Measurements from ENCODE around the gene ZNF521. TPM values are rescaled to one million over a fixed set of nuclear protein-coding genes. Genes with fewer than 3 reads are reported as not detected.

Gene ZNF521
- polyA plus RNA-seq, 3 donors, result 0.07 to 0.20 TPM; not detected in 1

- H3K27me3 Mint-ChIP-seq (ENCODE audit: low read depth in 3 of 3), result peaks cover 0 to 2% (median 0%) of the 10 kb centered on the region in 3 donors
Observed at GRCh38 chr18:25175558-25176517, 176.1 kb downstream of the ZNF521 start.

GRCh38 chr18:25174324-25174723 lies 177.6 kb downstream of the ZNF521 start:
- DNase-seq, result no peak
- H3K27me3 Mint-ChIP-seq (ENCODE audit: low read depth in 3 of 3), result peaks cover 0 to 2% (median 0%) of the 10 kb centered on the region in 3 donors
- H3K4me3 Mint-ChIP-seq, result no peak overlapping the region
- no peaks in the 10 kb centered on the region for H3K9me3 ChIP-seq (replicated peaks in 1 of 2; ENCODE audit: control insufficient read depth in 1 of 2, insufficient read depth in 1 of 2, low read length in 2 of 2)
- no peak overlapping the region for H3K9ac ChIP-seq (ENCODE audit: insufficient read depth, low read length, poor library complexity, severe bottlenecking)
- intact Hi-C loops (cut with micrococcal nuclease), result no loop called here
- no peaks in the 10 kb centered on the region for H3K36me3 ChIP-seq (replicated peaks in 1 of 2; ENCODE audit: control insufficient read depth in 1 of 2, insufficient read depth in 2 of 2, low read length in 2 of 2)
- H3K4me1 ChIP-seq (ENCODE audit: control insufficient read depth in 1 of 2, insufficient read depth in 2 of 2, low read length in 2 of 2), result no peaks in the 10 kb centered on the region
- H3K79me2 ChIP-seq (ENCODE audit: insufficient read depth, low read length), result no peaks in the 10 kb centered on the region
- H3K27ac ChIP-seq (ENCODE audit: low read depth in 1 of 2, low read length in 2 of 2), result no peak overlapping the region
- no peak overlapping the region for H3K4me2 ChIP-seq (replicated peaks; ENCODE audit: extremely low read depth, low read length, poor library complexity, severe bottlenecking)
- 100% methylated on average over 4 of the region's 7 CpGs for WGBS (ENCODE audit: insufficient coverage)
- H3K4me3 ChIP-seq (replicated peaks in 1 of 3; ENCODE audit: low read depth in 2 of 3, low read length in 3 of 3), result no peak overlapping the region
- no peaks in the 10 kb centered on the region for H3K27me3 ChIP-seq (ENCODE audit: control insufficient read depth in 2 of 2, insufficient read depth in 2 of 2, low read length in 2 of 2)
- H3K9me3 Mint-ChIP-seq, result peaks cover 0 to 2% (median 0%) of the 10 kb centered on the region in 7 donors
- H3K4me1 Mint-ChIP-seq, result no peaks in the 10 kb centered on the region
- TF ChIP-seq CTCF (IDR thresholded peaks at IDR 0.05), result no peak
- H4K20me1 ChIP-seq (ENCODE audit: insufficient read depth, low read length), result no peaks in the 10 kb centered on the region
- no peak overlapping the region for H3K27ac Mint-ChIP-seq
- no peaks in the 10 kb centered on the region for H3K36me3 Mint-ChIP-seq
- no peak overlapping the region for H2AFZ ChIP-seq (ENCODE audit: insufficient read depth, low read depth, low read length, poor library complexity, severe bottlenecking)

More at GRCh38 chr18:25175558-25176517, 176.1 kb downstream of the ZNF521 start:
- H4K20me1 ChIP-seq (ENCODE audit: insufficient read depth, low read length), result no peaks in the 10 kb centered on the region
- Mint-ChIP-seq H3K27ac (no peak overlapping the region), H3K36me3 (no peaks in the 10 kb centered on the region), H3K4me3 (no peak overlapping the region), H3K4me1 (no peaks in the 10 kb centered on the region), H3K9me3 (peaks cover 0 to 2% (median 0%) of the 10 kb centered on the region in 7 donors)
- H2AFZ ChIP-seq (ENCODE audit: insufficient read depth, low read depth, low read length, poor library complexity, severe bottlenecking), result no peak overlapping the region
- H3K4me1 ChIP-seq (ENCODE audit: control insufficient read depth in 1 of 2, insufficient read depth in 2 of 2, low read length in 2 of 2), result no peaks in the 10 kb centered on the region
- H3K9me3 ChIP-seq (replicated peaks in 1 of 2; ENCODE audit: control insufficient read depth in 1 of 2, insufficient read depth in 1 of 2, low read length in 2 of 2), result no peaks in the 10 kb centered on the region
- H3K27me3 ChIP-seq (ENCODE audit: control insufficient read depth in 2 of 2, insufficient read depth in 2 of 2, low read length in 2 of 2), result no peaks in the 10 kb centered on the region
- H3K36me3 ChIP-seq (replicated peaks in 1 of 2; ENCODE audit: control insufficient read depth in 1 of 2, insufficient read depth in 2 of 2, low read length in 2 of 2), result no peaks in the 10 kb centered on the region
- intact Hi-C loops (cut with micrococcal nuclease), result no loop called here
- H3K79me2 ChIP-seq (ENCODE audit: insufficient read depth, low read length), result no peaks in the 10 kb centered on the region
- DNase-seq, result no peak
- no peak overlapping the region for H3K27ac ChIP-seq (ENCODE audit: low read depth in 1 of 2, low read length in 2 of 2)
- no peak overlapping the region for H3K4me2 ChIP-seq (replicated peaks; ENCODE audit: extremely low read depth, low read length, poor library complexity, severe bottlenecking)
- TF ChIP-seq CTCF (IDR thresholded peaks at IDR 0.05), result no peak
- no peak overlapping the region for H3K4me3 ChIP-seq (replicated peaks in 1 of 3; ENCODE audit: low read depth in 2 of 3, low read length in 3 of 3)
- 92% methylated on average over 6 of the region's 10 CpGs for WGBS (ENCODE audit: insufficient coverage)
- no peak overlapping the region for H3K9ac ChIP-seq (ENCODE audit: insufficient read depth, low read length, poor library complexity, severe bottlenecking)

All from CD14-positive monocyte (primary cell).